B cell (primary cell): ENCODE measurements around the gene RASL11A.

Experiments used
- EZH2 ChIP-seq: IDR thresholded peaks from 2 replicates; pipeline ENCODE4 v1.6.1; 2012; ENCODE audit warnings: borderline replicate concordance, low read depth, mild to moderate bottlenecking, moderate library complexity, low read length; ENCODE audit not compliant: insufficient read depth, poor library complexity, severe bottlenecking
- TF ChIP-seq, protein P1 (sequence below): fragments of 200-600 bp; IDR thresholded peaks from one replicate; pipeline ENCODE4 v1.8.0; 2022; ENCODE audit warnings: antibody characterized with exemption, mild to moderate bottlenecking

DNA sequence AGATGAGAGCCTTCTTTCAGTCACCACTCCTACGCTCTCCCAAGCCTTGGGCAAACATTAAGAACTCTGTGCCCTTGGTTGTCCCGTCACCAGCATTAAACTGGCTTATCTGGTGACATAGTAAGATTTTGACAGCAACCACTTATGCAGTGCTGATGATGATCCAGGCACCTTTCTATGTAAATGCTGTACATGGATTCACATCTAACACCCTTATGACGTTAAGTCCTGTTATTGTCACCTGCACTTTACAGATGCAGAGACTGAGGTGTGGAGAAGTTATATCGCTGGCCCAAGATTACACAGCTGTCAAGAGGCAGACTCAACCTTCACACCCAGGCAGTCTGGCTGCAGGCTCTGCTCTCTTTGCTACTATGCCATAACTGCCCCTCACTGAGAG lies 25.0 kb downstream of the RASL11A start:
- TF ChIP-seq, protein P1, sequence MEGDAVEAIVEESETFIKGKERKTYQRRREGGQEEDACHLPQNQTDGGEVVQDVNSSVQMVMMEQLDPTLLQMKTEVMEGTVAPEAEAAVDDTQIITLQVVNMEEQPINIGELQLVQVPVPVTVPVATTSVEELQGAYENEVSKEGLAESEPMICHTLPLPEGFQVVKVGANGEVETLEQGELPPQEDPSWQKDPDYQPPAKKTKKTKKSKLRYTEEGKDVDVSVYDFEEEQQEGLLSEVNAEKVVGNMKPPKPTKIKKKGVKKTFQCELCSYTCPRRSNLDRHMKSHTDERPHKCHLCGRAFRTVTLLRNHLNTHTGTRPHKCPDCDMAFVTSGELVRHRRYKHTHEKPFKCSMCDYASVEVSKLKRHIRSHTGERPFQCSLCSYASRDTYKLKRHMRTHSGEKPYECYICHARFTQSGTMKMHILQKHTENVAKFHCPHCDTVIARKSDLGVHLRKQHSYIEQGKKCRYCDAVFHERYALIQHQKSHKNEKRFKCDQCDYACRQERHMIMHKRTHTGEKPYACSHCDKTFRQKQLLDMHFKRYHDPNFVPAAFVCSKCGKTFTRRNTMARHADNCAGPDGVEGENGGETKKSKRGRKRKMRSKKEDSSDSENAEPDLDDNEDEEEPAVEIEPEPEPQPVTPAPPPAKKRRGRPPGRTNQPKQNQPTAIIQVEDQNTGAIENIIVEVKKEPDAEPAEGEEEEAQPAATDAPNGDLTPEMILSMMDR = no peak
- TF ChIP-seq EZH2 = no peak
